HL-60 (cell line): ENCODE measurements around the gene ANO2.

Experiments used
- CTCF ChIP-seq: IDR thresholded peaks from one replicate; pipeline ENCODE4 v1.5.1; 2011; ENCODE audit warnings: low read length, control low read depth, inconsistent platforms; ENCODE audit not compliant: insufficient read depth
- POLR2AphosphoS5 ChIP-seq: IDR thresholded peaks from 2 replicates; pipeline ENCODE4 v1.6.1; 2012; ENCODE audit warnings: low read depth
- REST ChIP-seq: IDR thresholded peaks from 2 replicates; pipeline ENCODE4 v1.6.1; 2012; ENCODE audit warnings: low read depth; ENCODE audit not compliant: insufficient replicate concordance

GRCh38 chr12:5524116-5524768, 420.8 kb downstream of the ANO2 start:
- TF ChIP-seq CTCF (no peak), POLR2AphosphoS5 (no peak), REST (no peak)
